GM13977 (cell line): ENCODE results near the gene RAD54L.

Source experiments
- DNase-seq: peaks from one replicate; pipeline ENCODE4 v3.0.0; 2012; ENCODE audit warnings: low spot score
- in situ Hi-C: fragments of 300-500 bp; cut with MboI; formaldehyde crosslinking; loops from one replicate; pipeline ENCODE4 v1.12.0; 2022; ENCODE audit warnings: low sequenced_read_pairs, low pct_unique_long_range_greater_than_20kb, mixed read lengths, inconsistent platforms; ENCODE audit not compliant: unreplicated experiment
- TF ChIP-seq, protein P1 (sequence below): IDR thresholded peaks from 2 replicates; pipeline ENCODE4 v1.5.1; 2012; ENCODE audit warnings: mild to moderate bottlenecking, control low read depth; ENCODE audit not compliant: insufficient read depth; ENCODE audit errors: extremely low read depth, missing control alignments

The RAD54L gene

DNA sequence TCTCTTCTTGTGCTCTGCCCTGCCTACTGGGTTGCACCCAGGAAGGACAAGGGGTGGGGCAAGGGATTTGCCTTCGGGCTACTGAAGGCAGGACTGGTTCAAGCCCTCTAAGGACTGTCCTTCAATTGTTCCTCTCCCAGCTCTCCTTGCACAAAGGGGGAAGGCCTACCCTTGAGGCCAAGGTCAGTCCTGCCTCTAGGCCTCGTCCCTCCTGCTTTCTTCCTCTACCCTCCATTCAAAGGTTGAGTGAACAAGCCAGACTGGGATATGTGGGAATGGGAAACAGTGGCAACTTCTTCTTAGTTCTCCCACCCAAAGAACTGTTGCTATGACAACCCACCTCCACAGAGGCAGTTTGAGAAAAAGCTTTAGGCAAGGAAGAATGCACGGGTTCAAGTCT lies 41.8 kb upstream of the RAD54L start:
- TF ChIP-seq, protein P1, sequence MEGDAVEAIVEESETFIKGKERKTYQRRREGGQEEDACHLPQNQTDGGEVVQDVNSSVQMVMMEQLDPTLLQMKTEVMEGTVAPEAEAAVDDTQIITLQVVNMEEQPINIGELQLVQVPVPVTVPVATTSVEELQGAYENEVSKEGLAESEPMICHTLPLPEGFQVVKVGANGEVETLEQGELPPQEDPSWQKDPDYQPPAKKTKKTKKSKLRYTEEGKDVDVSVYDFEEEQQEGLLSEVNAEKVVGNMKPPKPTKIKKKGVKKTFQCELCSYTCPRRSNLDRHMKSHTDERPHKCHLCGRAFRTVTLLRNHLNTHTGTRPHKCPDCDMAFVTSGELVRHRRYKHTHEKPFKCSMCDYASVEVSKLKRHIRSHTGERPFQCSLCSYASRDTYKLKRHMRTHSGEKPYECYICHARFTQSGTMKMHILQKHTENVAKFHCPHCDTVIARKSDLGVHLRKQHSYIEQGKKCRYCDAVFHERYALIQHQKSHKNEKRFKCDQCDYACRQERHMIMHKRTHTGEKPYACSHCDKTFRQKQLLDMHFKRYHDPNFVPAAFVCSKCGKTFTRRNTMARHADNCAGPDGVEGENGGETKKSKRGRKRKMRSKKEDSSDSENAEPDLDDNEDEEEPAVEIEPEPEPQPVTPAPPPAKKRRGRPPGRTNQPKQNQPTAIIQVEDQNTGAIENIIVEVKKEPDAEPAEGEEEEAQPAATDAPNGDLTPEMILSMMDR = no peak
- no peak for DNase-seq
- in situ Hi-C loops = no loop called here

- TF ChIP-seq, protein P1 = no peak
- no peak for DNase-seq
- in situ Hi-C loops = no loop called here
These were observed 41.2 kb upstream of the RAD54L start for GRCh38 chr1:46206399-46206798.

DNA sequence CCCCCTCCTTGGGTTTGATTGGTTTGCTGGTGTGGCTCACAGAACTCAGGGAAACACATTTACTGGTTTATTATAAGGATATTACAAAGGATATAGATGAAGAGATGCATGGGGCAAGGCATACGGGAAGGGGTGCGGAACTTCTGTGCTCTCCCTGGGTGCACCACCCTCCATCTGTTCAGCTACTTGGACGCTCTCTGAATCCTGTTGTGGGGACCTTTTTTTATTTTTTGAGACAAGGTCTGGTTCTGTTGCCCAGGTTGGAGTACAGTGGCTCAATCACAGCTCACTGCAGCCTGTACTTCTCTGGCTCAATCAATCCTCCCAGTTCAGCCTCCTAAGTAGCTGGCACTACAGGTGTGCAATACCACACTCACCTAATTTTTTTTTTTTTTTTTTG lies 37.0 kb upstream of the RAD54L start:
- in situ Hi-C loops = no loop called here
- DNase-seq = no peak
- TF ChIP-seq, protein P1 = no peak

DNA sequence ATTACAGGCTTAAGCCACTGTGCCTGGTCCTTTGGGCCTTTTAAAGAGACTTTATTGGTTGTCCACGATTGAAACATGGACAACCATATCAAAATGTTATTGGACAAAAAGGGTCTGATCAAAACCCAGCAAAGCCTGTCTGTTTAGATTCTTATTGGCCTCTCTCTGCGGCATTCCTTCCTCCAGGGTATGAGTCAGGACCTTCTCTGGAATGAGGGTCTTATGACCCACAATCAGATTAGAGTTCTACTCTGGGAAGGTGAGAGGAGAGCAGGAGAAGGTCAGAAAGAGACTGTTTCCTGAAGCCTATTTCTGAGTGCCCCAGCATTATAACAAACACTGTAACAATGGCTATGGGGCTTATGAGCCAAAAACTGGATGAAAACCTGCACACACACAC lies 36.5 kb upstream of the RAD54L start:
- TF ChIP-seq, protein P1 = no peak
- DNase-seq = no peak
- in situ Hi-C loops = no loop called here

DNA sequence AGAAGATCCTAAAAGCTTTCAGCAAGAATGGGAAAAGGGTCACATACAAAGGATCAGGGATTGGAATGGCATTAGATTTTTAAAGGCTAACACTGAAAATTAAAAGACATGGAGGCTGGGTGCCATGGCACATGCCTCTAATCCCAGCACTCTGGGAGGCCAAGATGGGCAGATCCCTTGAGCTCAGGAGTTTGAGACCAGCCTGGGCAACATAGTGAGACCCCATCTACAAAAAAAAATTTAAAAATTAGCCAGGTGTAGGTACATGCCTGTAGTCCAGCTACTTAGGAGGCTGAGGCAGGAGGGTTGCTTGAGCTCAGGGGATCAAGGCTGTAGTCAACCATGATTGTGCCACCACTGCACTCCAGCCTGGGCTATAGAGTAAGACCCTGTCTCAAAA lies 32.1 kb upstream of the RAD54L start:
- DNase-seq = no peak
- in situ Hi-C loops = no loop called here
- TF ChIP-seq, protein P1 = no peak

GRCh38 chr1:46218443-46218842 lies 29.1 kb upstream of the RAD54L start:
- DNase-seq = no peak
- in situ Hi-C loops = no loop called here

More at GRCh38 chr1:46218443-46218842, 29.1 kb upstream of the RAD54L start:
- TF ChIP-seq, protein P1 = no peak
